ENCODE results near the gene SLK. TPM values are rescaled to one million over a fixed set of nuclear protein-coding genes. Genes with fewer than 3 reads are reported as not detected.

Gene SLK
- polyA plus RNA-seq, 1 of the 3 experiments (the other 2 are of a cell fraction), result 4.0 TPM

GRCh38 chr10:103925591-103925990 lies 41.3 kb upstream of the SLK start:
- Histone ChIP-seq H3F3A (replicated peaks; ENCODE audit: insufficient read depth) (no peaks in the 10 kb centered on the region), H4K20me1 (ENCODE audit: insufficient read depth) (no peaks in the 10 kb centered on the region), H3K9me3 (no peaks in the 10 kb centered on the region), H3K27me3 (ENCODE audit: insufficient read depth) (no peaks in the 10 kb centered on the region), H3K36me3 (replicated peaks in 1 of 2; ENCODE audit: control insufficient read depth in 1 of 2, insufficient read depth in 2 of 2, low read length in 1 of 2) (no peaks in the 10 kb centered on the region), H3K79me2 (ENCODE audit: insufficient read depth) (no peaks in the 10 kb centered on the region), H3K4me3 (ENCODE audit: low read depth in 2 of 2, low read length in 1 of 2) (no peak overlapping the region), H2AFZ (ENCODE audit: low read depth) (no peak overlapping the region), H3K9me2 (no peaks in the 10 kb centered on the region), H3K27ac (ENCODE audit: low read depth in 2 of 2, low read length in 1 of 2) (no peak overlapping the region), H3K4me1 (ENCODE audit: control insufficient read depth in 1 of 2, insufficient read depth in 2 of 2, low read depth in 1 of 2, low read length in 1 of 2) (peaks cover 0 to 11% of the 10 kb centered on the region in 2 experiments; a peak in 1 of 4 replicates), H3K4me2 (no peak overlapping the region), H3K9ac (no peak overlapping the region)
- ChIA-PET CTCF (no interaction called here), POLR2A (no interaction called here)
- 89% methylated on average over 1 of the region's 1 CpG for WGBS (ENCODE audit: low lambda C conversion rate)
- TF ChIP-seq MAX (IDR thresholded peaks at IDR 0.05; ENCODE audit: low read depth), result no peak
- no peak for DNase-seq

GRCh38 chr10:103926722-103927319 lies 40.1 kb upstream of the SLK start:
- CTCF ChIA-PET, result interaction anchor here (0.5 to 3.1 kb wide), 7 partner anchors 8 to 144 kb away, joined by 3 to 11 read pairs (median 4); no protein-coding TSS in a partner anchor
- no peaks in the 10 kb centered on the region for H3K36me3 ChIP-seq (replicated peaks in 1 of 2; ENCODE audit: control insufficient read depth in 1 of 2, insufficient read depth in 2 of 2, low read length in 1 of 2)
- no peaks in the 10 kb centered on the region for H3F3A ChIP-seq (replicated peaks; ENCODE audit: insufficient read depth)
- no peak overlapping the region for H2AFZ ChIP-seq (ENCODE audit: low read depth)
- no peaks in the 10 kb centered on the region for H3K9me2 ChIP-seq
- no peak for DNase-seq
- H3K9ac ChIP-seq, result no peak overlapping the region
- H3K4me2 ChIP-seq, result no peak overlapping the region
- no peaks in the 10 kb centered on the region for H3K9me3 ChIP-seq
- H3K4me3 ChIP-seq (ENCODE audit: low read depth in 2 of 2, low read length in 1 of 2), result no peak overlapping the region
- 53% methylated on average over 2 of the region's 2 CpGs for WGBS (ENCODE audit: low lambda C conversion rate)
- H3K79me2 ChIP-seq (ENCODE audit: insufficient read depth), result no peaks in the 10 kb centered on the region
- peaks cover 0 to 11% of the 10 kb centered on the region in 2 experiments; a peak in 1 of 4 replicates for H3K4me1 ChIP-seq (ENCODE audit: control insufficient read depth in 1 of 2, insufficient read depth in 2 of 2, low read depth in 1 of 2, low read length in 1 of 2)
- POLR2A ChIA-PET, result interaction anchor here (0.8 kb wide), 1 partner anchor 8 kb away, joined by 3 read pairs; no protein-coding TSS in a partner anchor
- H3K27me3 ChIP-seq (ENCODE audit: insufficient read depth), result no peaks in the 10 kb centered on the region
- TF ChIP-seq MXI1 (IDR thresholded peaks at IDR 0.05; ENCODE audit: low read depth, low read length), result no peak
- TF ChIP-seq IRF3 (IDR thresholded peaks at IDR 0.05; ENCODE audit: low read depth, low read length), result no peak
- no peak for TF ChIP-seq MEF2A (IDR thresholded peaks at IDR 0.05; ENCODE audit: borderline replicate concordance, low read depth)
- TF ChIP-seq NFIC (IDR thresholded peaks at IDR 0.05; ENCODE audit: borderline replicate concordance), result no peak
- TF ChIP-seq GATA2 (CRISPR knock-in tag; IDR thresholded peaks at IDR 0.05), result no peak
- no peak for TF ChIP-seq FOXM1 (IDR thresholded peaks at IDR 0.05; ENCODE audit: low read depth)
- no peak for TF ChIP-seq JUND (IDR thresholded peaks at IDR 0.05)
- TF ChIP-seq EP300 (IDR thresholded peaks at IDR 0.05; ENCODE audit: borderline replicate concordance in 1 of 2, low read depth in 1 of 2, low read length in 1 of 2), result no peak
- no peak for TF ChIP-seq RXRA (IDR thresholded peaks at IDR 0.05; ENCODE audit: borderline replicate concordance, low read depth)
- TF ChIP-seq RFX5 (IDR thresholded peaks at IDR 0.05; ENCODE audit: low read length), result no peak
- no peak for TF ChIP-seq FOSL2 (IDR thresholded peaks at IDR 0.05; ENCODE audit: borderline replicate concordance, low read depth)
- TF ChIP-seq FOXJ3 (CRISPR knock-in tag; IDR thresholded peaks at IDR 0.05), result no peak
- TF ChIP-seq YY1 (IDR thresholded peaks at IDR 0.05; ENCODE audit: low read depth), result no peak
- TF ChIP-seq REST (IDR thresholded peaks at IDR 0.05; ENCODE audit: low read depth, low read length), result no peak
- no peak for TF ChIP-seq MAX (IDR thresholded peaks at IDR 0.05; ENCODE audit: low read depth)
- TF ChIP-seq TEAD4 (IDR thresholded peaks at IDR 0.05; ENCODE audit: borderline replicate concordance, insufficient read depth), result no peak
- TF ChIP-seq ELF1 (IDR thresholded peaks at IDR 0.05), result no peak
- TF ChIP-seq EZH2phosphoT487 (IDR thresholded peaks at IDR 0.05; ENCODE audit: borderline replicate concordance, low read depth), result no peak
- no peak for TF ChIP-seq SIN3A (IDR thresholded peaks at IDR 0.05; ENCODE audit: borderline replicate concordance, low read depth, low read length)
- no peak for TF ChIP-seq USF1 (IDR thresholded peaks at IDR 0.05; ENCODE audit: borderline replicate concordance, low read depth)
- H4K20me1 ChIP-seq (ENCODE audit: insufficient read depth), result no peaks in the 10 kb centered on the region
- H3K27ac ChIP-seq (ENCODE audit: low read depth in 2 of 2, low read length in 1 of 2), result no peak overlapping the region
